Astrocyte (in vitro differentiated cells and primary cell): ENCODE measurements around the gene SGPL1. TPM values are rescaled to one million over a fixed set of nuclear protein-coding genes. Genes with fewer than 3 reads are reported as not detected.
A peak's percentile ranks its signal among the peaks of the same experiment; 100 is the strongest.

Source experiments
- DNase-seq: peaks from one replicate; pipeline ENCODE4 v3.0.0-alpha.2; 2010; ENCODE audit warnings: low read depth
- FAIRE-seq: peaks from 2 replicates; lab custom pipeline; 2011; peaks lifted over from hg19 to GRCh38; lab: Jason Lieb, UNC
- H2AFZ ChIP-seq: 2 replicates; pipeline ENCODE4 v1.6.0; 2012; ENCODE audit warnings: low read depth, low read length, inconsistent platforms
- H3K27ac ChIP-seq: 2 replicates; pipeline ENCODE4 v1.5.1; 2011; ENCODE audit warnings: low read depth, low read length, inconsistent platforms
- H3K27me3 ChIP-seq: 2 replicates; pipeline ENCODE4 v1.6.0; 2011; ENCODE audit warnings: low read length, inconsistent platforms; ENCODE audit not compliant: insufficient read depth
- H3K36me3 ChIP-seq: 2 replicates; pipeline ENCODE4 v1.5.1; 2011; ENCODE audit warnings: low read length, inconsistent platforms; ENCODE audit not compliant: insufficient read depth
- H3K4me1 ChIP-seq: 2 replicates; pipeline ENCODE4 v1.5.1; 2011; ENCODE audit warnings: low read length, inconsistent platforms; ENCODE audit not compliant: insufficient read depth
- H3K4me2 ChIP-seq: 2 replicates; pipeline ENCODE4 v1.6.0; 2012; ENCODE audit warnings: low read length, inconsistent platforms
- H3K4me3 ChIP-seq: 2 replicates; pipeline ENCODE4 v1.5.1; 2011; ENCODE audit warnings: low read depth, mild to moderate bottlenecking, low read length, inconsistent platforms; ENCODE audit not compliant: insufficient read depth
- H3K79me2 ChIP-seq: 2 replicates; pipeline ENCODE4 v1.6.0; 2012; ENCODE audit warnings: mild to moderate bottlenecking, low read length, inconsistent platforms; ENCODE audit not compliant: insufficient read depth
- H3K9ac ChIP-seq: 2 replicates; pipeline ENCODE4 v1.6.0; 2012; ENCODE audit warnings: mild to moderate bottlenecking, low read length, inconsistent platforms
- H3K9me3 ChIP-seq: 2 replicates; pipeline ENCODE4 v1.5.1; 2012; ENCODE audit warnings: low read depth, mild to moderate bottlenecking, low read length, inconsistent platforms; ENCODE audit not compliant: insufficient read depth
- H4K20me1 ChIP-seq: 2 replicates; pipeline ENCODE4 v1.6.0; 2012; ENCODE audit warnings: low read length, inconsistent platforms; ENCODE audit not compliant: insufficient read depth
- H3K27ac Mint-ChIP-seq: one replicate; pipeline ENCODE4 v1.8.0; 2021; ENCODE audit warnings: mild to moderate bottlenecking, mixed read lengths; ENCODE audit not compliant: unreplicated experiment
- H3K27me3 Mint-ChIP-seq: one replicate; pipeline ENCODE4 v1.8.0; 2021; ENCODE audit warnings: low read depth, mixed read lengths; ENCODE audit not compliant: unreplicated experiment
- H3K36me3 Mint-ChIP-seq: one replicate; pipeline ENCODE4 v1.8.0; 2021; ENCODE audit warnings: low read depth, mixed read lengths; ENCODE audit not compliant: unreplicated experiment
- H3K4me1 Mint-ChIP-seq: one replicate; pipeline ENCODE4 v1.8.0; 2021; ENCODE audit warnings: low read depth, mixed read lengths; ENCODE audit not compliant: unreplicated experiment
- H3K4me3 Mint-ChIP-seq: one replicate; pipeline ENCODE4 v1.8.0; 2021; ENCODE audit warnings: mild to moderate bottlenecking, moderate library complexity, mixed read lengths; ENCODE audit not compliant: unreplicated experiment
- H3K9me3 Mint-ChIP-seq: one replicate; pipeline ENCODE4 v1.8.0; 2021; ENCODE audit warnings: mild to moderate bottlenecking, mixed read lengths; ENCODE audit not compliant: unreplicated experiment
- EZH2 ChIP-seq: IDR thresholded peaks from 2 replicates; pipeline ENCODE4 v1.6.1; 2012; ENCODE audit warnings: mild to moderate bottlenecking, low read length, inconsistent platforms; ENCODE audit not compliant: insufficient read depth
- total RNA-seq: library from RNA; stranded (reverse); gene quantifications from 2 replicates; pipeline ENCODE4 v1.2.1, GENCODE V29; 2021
- TF ChIP-seq, protein P1 (sequence below): IDR thresholded peaks from 2 replicates; pipeline ENCODE4 v1.5.1; 2011; ENCODE audit warnings: low read depth, mild to moderate bottlenecking, inconsistent platforms, low read length, moderate library complexity; ENCODE audit not compliant: insufficient read depth

Gene SGPL1
- total RNA-seq, 1 donor from 2014 or later, result 101 TPM

DNA sequence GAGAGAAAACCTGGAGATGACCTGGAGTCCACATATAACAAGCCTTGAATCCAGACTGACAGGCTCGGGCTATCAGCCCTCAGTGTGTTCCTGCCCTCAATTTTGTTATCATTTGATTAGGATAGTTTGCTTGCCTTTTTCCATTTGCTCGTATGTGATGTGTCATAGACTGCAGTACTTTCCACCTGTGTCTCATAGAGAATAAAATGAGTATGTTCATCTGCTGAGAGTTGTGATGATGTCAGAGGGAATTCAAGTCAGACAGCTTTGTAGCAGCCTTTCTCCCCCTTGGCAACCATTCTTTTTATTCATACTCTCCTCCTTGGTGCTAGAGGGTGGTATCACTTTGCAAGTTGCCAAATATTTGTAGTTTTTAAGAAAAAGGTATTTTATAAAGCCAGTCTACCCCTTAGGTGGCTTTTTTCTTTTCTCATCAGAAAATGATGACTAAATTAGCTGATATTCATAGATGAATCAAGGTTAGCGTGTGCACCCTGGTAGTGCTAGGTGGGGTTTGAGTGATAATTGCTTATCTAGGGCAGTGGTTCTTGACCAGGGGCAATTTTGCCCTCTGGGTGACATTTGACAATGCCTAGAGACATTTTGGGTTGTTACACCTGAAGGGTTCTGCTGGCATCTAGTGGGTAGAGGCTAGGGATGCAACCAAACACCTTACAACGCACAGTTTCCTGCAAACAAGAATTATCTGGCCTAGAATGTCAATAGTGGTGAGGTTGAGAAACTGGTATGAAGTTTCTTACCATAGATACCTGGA, 5.4 kb downstream of the SGPL1 start:
- Mint-ChIP-seq H3K27ac (no peak overlapping the region), H3K4me3 (no peak overlapping the region), H3K9me3 (peaks cover 3% of the 10 kb centered on the region), H3K36me3 (peaks cover 10% of the 10 kb centered on the region), H3K27me3 (no peaks in the 10 kb centered on the region), H3K4me1 (peaks cover 33% of the 10 kb centered on the region)
- H3K27me3 ChIP-seq, result no peaks in the 10 kb centered on the region
- TF ChIP-seq, protein P1, sequence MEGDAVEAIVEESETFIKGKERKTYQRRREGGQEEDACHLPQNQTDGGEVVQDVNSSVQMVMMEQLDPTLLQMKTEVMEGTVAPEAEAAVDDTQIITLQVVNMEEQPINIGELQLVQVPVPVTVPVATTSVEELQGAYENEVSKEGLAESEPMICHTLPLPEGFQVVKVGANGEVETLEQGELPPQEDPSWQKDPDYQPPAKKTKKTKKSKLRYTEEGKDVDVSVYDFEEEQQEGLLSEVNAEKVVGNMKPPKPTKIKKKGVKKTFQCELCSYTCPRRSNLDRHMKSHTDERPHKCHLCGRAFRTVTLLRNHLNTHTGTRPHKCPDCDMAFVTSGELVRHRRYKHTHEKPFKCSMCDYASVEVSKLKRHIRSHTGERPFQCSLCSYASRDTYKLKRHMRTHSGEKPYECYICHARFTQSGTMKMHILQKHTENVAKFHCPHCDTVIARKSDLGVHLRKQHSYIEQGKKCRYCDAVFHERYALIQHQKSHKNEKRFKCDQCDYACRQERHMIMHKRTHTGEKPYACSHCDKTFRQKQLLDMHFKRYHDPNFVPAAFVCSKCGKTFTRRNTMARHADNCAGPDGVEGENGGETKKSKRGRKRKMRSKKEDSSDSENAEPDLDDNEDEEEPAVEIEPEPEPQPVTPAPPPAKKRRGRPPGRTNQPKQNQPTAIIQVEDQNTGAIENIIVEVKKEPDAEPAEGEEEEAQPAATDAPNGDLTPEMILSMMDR, result no peak
- no peak for TF ChIP-seq EZH2
- H3K9me3 ChIP-seq, result no peaks in the 10 kb centered on the region
- no peak overlapping the region for H3K9ac ChIP-seq
- peaks cover 35% of the 10 kb centered on the region for H3K36me3 ChIP-seq
- H3K4me2 ChIP-seq, result no peak overlapping the region
- FAIRE-seq, result no peak
- peaks cover 70% of the 10 kb centered on the region for H3K79me2 ChIP-seq
- H4K20me1 ChIP-seq, result peaks cover 54% of the 10 kb centered on the region
- peaks cover 3% of the 10 kb centered on the region for H3K4me1 ChIP-seq
- H2AFZ ChIP-seq, result no peak overlapping the region
- DNase-seq, result no peak
- H3K4me3 ChIP-seq, result no peak overlapping the region
- H3K27ac ChIP-seq, result no peak overlapping the region

DNA sequence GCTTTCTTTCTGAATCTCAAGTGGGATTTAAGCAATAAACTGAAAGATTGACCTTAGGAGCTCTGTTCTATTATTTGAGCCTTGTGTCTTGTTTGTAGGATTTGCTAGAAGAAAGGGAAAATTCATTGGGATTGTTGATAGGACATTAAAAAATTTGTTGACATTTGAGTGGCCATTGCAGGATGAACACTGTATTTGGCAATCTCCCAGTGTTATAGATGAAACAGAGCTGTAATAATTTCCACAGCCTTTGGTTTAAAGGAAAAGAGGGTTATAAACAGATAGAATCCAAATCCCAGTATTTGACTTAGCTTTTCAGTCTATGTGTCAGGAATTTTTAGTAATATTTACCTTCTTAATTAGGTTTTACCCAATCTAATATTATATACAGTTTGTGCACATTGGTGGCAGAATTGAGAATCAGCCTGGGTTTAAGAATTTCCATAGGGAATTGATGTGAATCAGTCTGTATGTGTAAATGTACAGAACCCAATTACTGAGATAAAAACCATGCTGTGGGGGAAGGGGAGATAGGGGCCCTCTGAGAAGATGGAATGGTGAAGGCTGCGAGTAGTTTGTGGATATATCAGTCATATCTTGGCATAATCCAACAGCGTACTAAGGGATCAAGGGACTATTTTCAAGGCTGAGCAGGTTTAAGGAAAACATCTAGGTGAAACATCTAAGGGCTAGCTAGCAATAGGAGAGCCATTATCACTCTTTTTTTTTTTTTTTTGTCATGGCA, 6.5 kb downstream of the SGPL1 start:
- peaks cover 34% of the 10 kb centered on the region for H3K4me1 Mint-ChIP-seq
- H3K9me3 Mint-ChIP-seq, result no peaks in the 10 kb centered on the region
- H3K4me3 Mint-ChIP-seq, result peak overlapping the region; percentile 11
- Histone ChIP-seq H3K9ac (no peak overlapping the region), H3K79me2 (peaks cover 73% of the 10 kb centered on the region), H3K36me3 (peaks cover 35% of the 10 kb centered on the region), H3K27me3 (no peaks in the 10 kb centered on the region), H3K4me2 (no peak overlapping the region), H3K4me1 (peaks cover 3% of the 10 kb centered on the region), H3K9me3 (no peaks in the 10 kb centered on the region), H4K20me1 (peaks cover 48% of the 10 kb centered on the region), H3K27ac (no peak overlapping the region), H2AFZ (no peak overlapping the region), H3K4me3 (no peak overlapping the region)
- no peak overlapping the region for H3K27ac Mint-ChIP-seq
- H3K36me3 Mint-ChIP-seq, result peaks cover 10% of the 10 kb centered on the region
- FAIRE-seq (no peak), DNase-seq (no peak)
- H3K27me3 Mint-ChIP-seq, result no peaks in the 10 kb centered on the region
- TF ChIP-seq EZH2, result no peak
- TF ChIP-seq, protein P1, result no peak
